GM21367 (cell line): ENCODE data around the gene TAF6.
A peak's percentile ranks its signal among the peaks of the same experiment; 100 is the strongest.
"Not testable (repeated sequence)": the region's sequence is repeated elsewhere in the genome, so short reads cannot be mapped to it uniquely, and the experiment has no call there.

Source experiments
- ATAC-seq: cut with Tn5 transposase; IDR thresholded peaks from one replicate; pipeline ENCODE4 v1.9.1; 2021; ENCODE audit not compliant: unreplicated experiment

The TAF6 gene

DNA sequence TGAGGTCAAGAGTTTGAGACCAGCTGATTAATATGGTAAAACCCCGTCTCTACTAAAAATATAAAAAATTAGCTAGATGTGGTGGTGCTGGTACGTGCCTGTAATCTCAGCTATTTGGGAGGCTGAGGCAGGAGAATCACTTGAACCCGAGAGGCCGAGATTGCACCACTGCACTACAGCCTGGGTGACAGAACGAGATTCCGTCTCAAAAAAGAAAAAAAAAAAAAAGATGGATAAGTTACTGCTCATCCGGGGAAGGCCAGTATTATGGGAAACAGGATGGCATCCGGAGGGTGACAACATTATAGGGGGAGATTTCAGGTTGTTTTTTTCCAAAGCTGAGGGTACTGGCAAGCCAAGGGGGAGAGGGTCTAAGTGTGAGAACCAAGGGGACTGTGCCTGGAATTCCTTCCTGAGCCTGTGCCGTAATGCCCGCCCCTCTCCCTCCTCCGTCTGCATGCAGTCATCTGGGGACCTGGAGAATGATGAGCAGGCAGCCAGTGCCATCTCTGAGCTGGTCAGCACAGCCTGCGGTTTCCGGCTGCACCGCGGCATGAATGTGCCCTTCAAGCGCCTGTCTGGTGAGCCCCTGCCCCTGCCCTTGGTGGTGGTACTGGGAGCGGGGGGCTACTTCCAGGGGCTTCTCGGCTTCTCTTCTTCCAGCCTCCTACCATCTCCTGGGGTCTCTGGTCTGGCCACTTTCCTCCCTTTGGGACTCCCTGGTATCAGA lies 33.9 kb upstream of the TAF6 start:
- ATAC-seq: no peak

DNA sequence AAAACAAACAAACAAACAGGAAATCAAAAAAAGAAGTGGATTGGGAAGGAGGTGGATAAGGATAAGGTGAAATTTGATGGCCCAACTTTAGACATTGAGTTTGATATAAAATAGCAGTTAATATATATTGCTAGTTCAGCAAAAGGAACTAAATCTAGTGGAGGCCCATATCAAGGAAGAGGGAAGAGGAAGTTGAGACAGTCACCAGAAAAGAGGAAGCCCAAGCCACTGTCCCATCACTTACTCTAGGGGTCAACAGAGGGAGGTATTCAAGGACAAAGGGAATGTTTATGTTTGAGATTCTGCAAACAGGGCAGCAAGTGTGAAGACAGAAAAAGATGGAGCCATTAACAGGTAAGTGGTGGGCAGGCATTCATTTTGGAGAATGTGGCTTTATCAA lies 33.2 kb upstream of the TAF6 start:
- ATAC-seq: no peak

DNA sequence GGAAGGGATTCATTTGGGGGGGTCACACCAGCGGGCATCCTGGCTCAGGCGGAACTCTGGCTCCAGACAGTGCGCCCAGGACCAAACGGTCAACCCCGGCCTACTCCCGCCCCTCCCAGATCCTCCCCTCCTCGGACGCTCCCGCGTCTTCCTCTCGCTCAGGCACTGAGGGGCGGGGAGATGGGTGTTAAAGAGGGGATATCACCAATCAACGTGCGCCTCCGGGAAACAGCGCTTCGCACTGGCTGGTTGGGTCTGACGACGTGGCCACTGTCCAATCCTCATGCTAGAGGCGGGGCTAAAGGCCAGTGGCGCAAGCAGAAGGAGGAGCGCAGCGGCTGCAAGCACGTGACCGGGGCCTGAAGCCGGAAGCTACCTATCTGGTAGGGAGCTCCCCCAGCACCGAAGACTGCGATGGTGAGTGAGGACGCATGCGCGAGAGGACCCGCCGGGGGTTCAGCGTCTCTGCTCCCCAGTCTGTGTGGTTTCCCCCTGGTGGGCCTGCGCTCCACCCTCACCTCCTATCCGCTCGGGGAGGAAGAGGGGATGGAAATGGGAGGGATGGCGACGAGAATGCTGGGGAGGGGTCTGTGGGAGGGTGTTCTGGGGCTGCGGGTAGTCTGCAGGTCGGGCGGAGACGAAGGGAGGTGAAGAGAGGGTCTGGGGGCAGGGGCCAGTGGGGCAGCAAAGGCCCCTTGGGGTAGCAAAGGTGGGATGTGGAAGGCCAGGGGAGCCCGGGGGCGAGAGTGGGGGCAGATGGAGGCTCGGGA lies 29.6 kb upstream of the TAF6 start, which contains the start of gene LAMTOR4:
LAMTOR4 (plus strand) TSS at position 360 of the 770 bp plus-strand sequence; CDS start at position 415, 55 bp downstream.
- ATAC-seq: peak; percentile 96

DNA sequence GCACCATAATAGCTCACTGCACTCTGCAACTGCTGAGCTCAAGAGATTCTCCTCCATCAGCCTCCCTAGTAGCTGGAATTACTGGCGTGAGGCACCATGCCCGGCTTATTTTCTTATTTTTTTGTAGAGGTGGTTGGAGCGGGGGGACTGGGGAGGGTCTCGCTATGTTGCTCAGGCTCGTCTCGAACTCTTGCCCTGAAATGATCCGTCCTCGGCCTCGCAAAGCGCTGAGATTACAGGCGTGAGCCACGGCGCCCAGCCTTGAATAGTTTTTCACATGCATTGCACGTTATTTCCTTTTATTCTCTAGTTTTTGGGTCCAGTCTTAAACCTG lies 29.0 kb upstream of the TAF6 start:
- ATAC-seq: no peak

DNA sequence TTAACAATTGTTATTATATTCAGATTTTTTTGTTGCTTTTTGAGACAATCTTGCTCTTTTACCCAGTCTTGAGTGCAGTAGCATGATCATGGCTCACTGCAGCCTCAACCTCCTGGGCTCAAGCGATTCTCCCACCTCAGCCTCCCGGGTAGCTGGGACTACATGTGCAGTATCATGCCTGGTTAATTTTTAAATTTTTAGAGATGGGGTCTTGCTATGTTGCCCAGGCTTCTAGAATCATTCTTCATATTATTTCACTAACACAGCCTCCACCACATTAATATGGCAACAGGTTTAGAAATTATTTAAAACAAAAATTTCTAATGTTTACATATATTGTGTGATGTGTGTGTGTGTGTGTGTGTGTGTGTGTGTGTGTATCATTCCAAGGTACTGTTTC lies 28.1 kb upstream of the TAF6 start:
- no peak for ATAC-seq

DNA sequence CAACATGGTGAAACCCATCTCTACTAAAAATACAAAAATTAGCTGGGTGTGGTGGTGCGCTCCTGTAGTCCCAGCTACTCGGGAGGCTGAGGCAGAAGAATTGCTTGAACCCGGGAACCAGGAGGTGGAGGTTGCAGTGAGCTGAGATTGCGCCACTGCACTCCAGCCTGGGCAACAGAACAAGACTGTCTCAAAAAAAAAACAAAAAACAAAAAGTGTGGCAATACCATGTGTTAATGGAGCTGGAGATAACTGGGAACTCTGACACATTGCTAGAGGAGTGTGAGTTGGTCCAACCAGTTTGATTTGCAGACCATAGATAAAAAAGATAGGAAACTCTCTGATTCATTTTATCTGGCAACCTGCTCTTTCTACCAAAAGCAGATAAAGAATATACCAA lies 27.2 kb upstream of the TAF6 start:
- not testable (repeated sequence) for ATAC-seq

DNA sequence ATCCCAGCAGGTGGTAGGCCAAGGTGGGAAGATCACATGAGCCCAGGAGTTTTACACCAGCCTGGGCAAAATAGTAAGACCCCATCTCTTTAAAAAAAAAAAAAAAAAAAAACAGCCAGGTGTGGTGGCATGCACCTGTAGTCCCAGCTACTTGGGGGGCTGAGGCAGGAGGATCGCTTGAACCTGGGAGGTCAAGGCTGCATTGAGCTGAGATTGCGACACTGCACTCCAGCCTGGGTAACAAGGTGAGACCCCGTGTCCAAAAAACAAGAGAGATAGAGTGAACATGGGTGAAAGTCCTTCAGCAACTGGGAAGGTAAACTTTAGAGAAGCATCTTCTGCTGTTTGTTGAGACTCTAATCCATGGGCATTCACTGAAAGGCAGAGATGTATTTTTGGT lies 23.3 kb upstream of the TAF6 start:
- ATAC-seq: no peak

DNA sequence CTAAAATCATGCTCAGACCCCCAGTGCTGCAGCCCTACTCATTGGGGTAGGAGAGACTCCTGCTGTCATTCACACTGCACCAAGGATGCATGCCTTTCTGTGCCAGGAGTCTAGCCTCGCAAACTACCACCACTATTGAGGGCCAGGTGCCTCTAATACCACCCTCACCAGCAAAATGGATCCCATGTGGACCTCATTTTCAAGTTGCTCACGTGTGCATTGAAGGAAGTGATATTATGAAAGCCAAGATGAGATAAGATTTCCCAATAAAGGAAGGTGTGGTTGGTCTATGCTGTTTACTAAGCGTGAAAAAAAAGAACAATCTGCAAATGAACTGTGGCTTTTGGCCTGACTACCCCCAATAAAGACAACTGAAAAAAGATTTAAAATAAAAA lies 22.4 kb upstream of the TAF6 start:
- ATAC-seq: no peak

DNA sequence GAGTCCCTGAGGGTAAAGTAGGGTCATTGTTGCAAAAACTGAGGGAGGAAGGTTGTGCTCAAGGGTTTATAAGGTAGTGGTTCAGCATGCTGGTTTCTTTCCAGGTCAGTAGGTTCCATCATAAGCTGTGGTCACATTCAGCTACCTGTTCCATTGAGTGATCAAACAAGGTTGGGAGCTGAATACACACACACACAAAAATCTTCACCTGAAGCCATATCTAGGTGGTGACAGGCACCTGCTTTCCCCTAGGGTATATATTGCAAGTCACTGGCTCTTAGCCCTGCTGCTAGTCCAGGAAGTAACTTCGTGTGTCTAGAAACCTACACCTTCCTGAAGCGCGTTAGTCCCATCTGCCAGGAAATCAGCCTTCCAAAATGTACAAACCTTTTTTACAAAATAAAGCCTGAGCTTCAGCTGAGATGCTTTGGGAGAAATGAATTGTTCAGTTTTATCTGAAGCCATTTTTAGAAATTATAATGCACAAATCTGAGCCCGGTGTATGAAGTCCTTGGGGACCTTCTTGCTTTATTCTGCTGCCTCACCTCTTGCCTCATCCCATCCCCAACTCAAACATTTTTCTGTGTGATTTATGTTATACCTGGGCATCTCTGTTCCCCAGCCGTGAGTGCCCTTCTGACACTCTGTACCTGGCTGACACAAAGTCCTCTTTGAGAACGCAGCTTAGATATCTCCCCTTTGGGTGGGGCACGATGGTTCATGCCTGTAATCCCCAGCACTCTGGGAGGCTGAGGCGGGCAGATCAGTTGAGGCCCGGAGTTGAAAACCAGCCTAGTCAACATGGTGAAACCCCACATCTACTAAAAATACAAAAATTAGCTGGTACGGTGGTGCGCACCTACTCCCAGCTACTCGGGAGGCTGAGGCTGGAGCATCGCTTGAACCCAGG lies 18.9 kb upstream of the TAF6 start:
- ATAC-seq: no peak

DNA sequence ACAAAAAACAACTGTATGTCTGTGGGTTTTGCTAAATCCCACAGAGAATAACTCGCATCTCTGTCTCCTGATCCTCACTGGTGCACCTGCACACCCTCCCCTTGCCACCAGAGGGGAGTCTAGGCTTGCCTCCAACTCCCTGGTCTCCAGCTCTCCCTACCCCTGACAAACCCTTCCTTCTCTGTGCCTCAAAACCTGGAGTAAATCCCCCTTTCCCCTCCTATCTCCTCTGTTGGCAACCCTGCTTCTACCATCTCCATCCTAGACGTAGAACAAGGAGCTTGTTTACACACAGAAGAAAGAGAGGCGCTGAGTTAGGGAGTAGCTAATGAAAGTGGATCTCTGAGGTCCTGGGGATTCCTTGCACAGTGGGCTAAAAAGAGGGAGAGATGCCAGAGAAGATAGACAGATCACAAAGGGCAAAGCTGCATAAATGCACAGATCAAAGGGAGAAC lies 13.6 kb upstream of the TAF6 start:
- no peak for ATAC-seq

DNA sequence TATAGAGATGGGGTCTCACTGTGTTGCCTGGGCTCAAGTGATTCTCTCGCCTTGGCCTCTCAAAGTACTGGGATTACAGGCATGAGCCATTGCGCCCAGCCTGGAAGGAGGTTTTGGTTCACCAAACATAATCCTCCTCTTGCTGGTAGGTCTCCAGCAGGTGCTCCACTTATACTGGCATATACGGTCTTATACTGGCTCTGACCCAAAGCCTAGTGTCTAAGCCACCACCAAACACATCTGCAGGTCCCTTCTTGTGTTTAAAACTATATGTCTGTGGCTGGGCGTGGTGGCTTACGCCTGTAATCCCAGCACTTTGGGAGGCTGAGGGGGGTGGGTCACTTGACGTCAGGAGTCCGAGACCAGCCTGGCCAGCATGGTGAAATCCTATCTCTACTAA lies 13.0 kb upstream of the TAF6 start:
- ATAC-seq: no peak

DNA sequence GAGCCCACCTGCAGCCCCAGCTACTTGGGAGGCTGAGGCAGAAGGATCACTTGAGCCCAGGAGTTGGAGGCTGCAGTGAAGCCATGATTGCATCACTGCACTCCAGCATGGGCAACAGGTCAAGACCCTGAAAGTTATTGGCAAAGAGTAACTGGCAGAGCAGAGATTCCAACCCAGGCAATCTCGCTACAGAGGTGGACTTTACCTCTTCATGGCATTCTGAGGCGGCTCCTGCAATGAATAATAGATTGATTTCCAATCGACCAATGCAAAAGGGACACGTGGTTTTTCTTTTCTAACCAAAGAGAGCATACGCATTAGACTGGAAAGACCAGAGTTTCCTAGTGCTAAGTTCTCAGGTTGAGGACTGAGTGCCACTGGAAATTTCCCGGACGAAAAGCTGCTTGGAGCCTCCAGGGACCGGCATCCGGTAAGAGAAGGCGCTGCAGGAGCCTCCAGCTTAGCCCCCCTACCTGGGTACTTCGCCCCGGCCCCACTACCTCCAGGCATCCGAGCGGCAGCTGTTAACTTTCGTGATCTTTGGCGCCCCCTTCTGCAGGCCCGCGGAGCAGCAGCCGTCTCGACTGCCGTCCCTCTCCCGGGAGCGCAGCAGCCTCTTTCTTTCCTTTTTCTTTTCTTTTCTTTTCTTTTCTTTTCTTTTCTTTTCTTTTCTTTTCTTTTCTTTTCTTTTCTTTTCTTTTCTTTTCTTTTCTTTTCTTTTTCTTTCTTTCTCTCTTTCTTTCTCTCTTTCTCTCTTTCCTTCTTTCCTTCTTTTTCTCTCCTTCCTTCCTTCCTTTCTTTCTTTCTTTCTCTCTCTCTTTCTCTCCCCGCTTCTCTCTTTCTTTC lies 11.7 kb upstream of the TAF6 start:
- no peak for ATAC-seq

DNA sequence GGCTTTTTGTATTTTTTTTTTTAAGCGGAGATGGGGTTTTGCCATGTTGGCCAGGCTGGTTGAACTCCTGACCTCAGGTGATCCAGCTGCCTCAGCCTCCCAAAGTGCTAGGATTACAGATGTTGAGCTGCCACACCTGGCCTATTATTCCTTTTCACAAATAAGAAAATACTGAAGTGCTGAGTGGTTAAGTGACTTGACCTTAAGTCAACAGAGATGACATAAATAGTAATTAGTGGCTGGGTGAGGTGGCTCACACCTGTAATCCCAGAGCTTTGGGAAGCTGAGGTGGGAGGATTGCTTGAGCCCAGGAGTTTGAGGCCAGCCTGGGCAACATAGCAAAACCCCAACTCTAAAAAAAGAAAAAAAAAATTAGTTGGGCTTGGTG lies 11.1 kb upstream of the TAF6 start:
- not testable (repeated sequence) for ATAC-seq

DNA sequence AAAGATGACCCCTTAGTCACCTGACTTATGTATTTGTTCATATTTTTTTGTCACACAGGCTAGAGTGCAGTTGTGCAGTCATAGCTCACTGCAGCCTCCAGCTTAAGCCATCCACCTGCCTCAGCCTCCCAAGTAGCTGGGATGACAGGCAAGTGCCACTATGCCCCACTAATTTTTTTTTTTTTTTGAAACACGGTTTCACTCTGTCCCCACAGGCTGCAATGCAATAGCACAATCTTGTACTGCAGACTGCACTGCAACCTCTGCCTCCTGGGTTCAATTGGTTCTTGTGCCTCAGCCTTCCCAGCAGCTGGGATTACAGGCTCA lies 9.4 kb upstream of the TAF6 start:
- no peak for ATAC-seq

DNA sequence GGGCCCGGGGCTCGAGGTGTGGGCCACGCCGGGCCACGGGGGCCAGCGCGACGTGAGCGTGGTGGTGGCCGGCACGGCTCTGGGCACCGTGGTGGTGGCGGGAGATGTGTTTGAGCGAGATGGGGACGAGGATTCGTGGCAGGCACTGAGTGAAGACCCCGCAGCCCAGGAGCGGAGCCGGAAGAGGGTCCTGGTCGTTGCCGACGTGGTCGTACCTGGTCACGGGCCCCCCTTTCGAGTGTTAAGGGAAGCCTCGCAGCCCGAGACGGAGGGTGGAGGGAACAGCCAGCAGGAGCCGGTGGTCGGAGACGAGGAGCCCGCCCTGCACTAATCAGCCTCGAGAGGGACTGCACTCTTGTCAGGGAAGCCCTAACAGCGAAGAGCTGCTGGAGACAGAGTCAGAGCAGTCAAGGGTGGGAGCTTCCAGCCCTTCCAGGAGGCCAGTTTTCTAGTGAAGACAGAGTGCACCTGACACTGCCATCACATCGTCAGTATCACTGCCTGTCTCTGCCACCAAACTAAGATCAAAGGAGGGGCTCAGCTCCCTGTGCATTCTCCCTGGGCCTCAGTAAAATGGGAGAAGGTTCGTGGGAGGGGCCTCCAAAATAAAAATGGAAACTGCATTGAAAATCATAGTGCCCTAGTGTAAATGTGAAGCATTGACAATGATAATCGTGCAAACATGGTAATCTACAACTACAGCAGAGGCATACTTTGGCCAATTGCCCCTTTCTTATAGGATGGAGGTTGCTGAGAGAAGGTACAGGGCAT lies 8.9 kb upstream of the TAF6 start:
- ATAC-seq: no peak

DNA sequence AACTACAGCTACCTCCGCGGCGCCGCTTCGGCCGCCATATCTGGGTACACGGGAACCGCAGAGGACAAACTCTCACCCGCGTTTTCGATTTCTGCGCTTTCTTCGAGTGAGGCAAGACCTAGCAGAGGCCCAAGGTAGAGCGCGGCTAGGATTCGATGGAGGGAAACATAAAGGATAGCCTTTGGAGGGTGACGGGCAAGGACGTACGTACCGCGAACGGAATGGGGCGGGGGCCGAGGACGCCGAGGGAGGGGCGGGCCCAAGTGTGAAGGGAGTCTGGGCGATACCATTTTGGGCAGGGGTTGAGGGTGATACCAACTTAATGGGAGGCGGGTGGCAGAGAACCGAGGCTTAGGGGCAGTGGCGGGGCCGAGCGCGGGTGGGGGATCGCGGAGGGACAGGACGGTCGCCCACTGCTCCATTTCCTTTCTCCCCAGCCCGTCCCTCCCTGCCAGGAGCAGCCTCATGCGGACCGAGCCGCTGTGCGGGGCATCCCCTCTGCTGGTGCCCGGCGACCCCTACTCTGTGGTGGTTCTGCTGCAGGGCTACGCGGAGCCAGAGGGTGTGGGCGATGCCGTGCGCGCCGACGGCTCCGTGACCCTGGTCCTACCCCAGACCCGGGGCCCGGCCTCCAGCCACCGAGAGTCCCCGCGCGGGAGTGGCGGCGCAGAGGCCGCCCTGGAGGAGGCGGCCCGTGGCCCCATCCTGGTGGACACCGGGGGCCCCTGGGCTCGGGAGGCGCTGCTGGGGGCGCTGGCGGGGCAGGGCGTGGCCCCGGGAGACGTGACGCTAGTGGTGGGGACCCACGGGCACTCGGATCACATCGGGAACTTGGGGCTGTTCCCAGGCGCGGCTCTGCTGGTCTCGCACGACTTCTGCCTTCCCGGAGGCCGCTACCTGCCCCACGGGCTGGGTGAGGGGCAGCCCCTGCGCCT lies 8.0 kb upstream of the TAF6 start, which contains the start of gene MBLAC1:
MBLAC1 (plus strand) TSS at position 37 of the 935 bp plus-strand sequence; CDS start at position 466, 429 bp downstream.
- peak; percentile 48 for ATAC-seq

DNA sequence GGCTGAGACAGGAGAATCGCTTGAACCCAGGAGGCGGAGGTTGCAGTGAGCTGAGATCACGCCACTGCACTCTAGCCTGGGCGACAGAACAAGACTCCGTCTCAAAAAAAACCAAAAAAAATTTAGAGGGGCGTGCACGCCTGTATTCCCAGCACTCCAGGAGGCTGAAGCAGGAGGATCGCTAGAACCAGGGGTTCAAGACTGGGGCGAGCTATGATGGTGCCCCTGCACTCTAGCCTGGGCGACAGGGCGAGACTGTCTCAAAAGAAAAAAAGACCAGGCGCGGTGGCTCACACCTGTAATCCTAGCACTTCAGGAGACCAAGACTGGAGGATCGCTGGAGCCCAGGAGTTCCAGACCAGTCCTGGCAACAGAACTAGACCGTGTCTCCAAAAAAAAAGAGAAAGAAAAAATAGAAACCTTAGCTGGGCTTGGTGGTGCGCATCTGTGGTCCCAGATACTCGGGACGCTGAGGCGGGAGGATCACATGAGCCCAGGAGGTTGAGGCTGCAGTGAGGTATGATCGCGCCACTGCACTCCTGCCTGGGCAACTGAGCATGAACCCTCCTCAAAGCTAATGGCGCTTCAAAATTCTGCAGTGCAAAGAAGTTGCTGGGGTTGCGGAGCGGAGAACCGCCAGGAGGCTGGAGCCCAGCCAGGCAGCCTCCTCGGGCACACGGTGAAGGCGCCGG lies 7.2 kb upstream of the TAF6 start:
- peak; percentile 37 for ATAC-seq
